HEK293 (cell line): Measurements from ENCODE around the gene TNFAIP1.

Source experiments
- CTCF ChIA-PET: fragments of 350-600 bp; formaldehyde crosslinking; extraction: SDS; loops from one replicate; lab custom pipeline; 2021; ENCODE audit warnings: antibody characterized with exemption; lab: Yijun Ruan, JAX
- POLR2A ChIA-PET: fragments of 300-600 bp; formaldehyde crosslinking; extraction: SDS; loops from one replicate; lab custom pipeline; 2020; ENCODE audit warnings: antibody characterized with exemption, inconsistent platforms; lab: Yijun Ruan, JAX
- H3K27ac ChIP-seq: fragments of 200-500 bp; sonication (Bioruptor generic); 2 replicates; pipeline ENCODE4 v1.5.1; 2014; ENCODE audit warnings: low read depth, low read length, control low read depth, inconsistent platforms; ENCODE audit errors: extremely low read depth
- H3K36me3 ChIP-seq, 2 experiments: fragments of 200-500 bp in 1 of 2; sonication (Bioruptor generic) in 1 of 2; 1 replicate in 1 of 2; 2 replicates in 1 of 2; pipeline ENCODE4 v1.5.1; 2014 to 2017; ENCODE audit warnings: inconsistent platforms in 2 of 2, low read length in 2 of 2; ENCODE audit not compliant: control insufficient read depth in 2 of 2, insufficient read depth in 1 of 2
- H3K4me1 ChIP-seq: fragments of 200-500 bp; sonication (Bioruptor generic); 2 replicates; pipeline ENCODE4 v1.5.1; 2014; ENCODE audit warnings: mild to moderate bottlenecking, low read length, inconsistent platforms; ENCODE audit not compliant: control insufficient read depth, insufficient read depth
- H3K4me3 ChIP-seq: 2 replicates; pipeline ENCODE4 v1.5.1; 2011; ENCODE audit warnings: low read depth, mild to moderate bottlenecking, control low read depth, low read length, moderate library complexity
- H3K9me3 ChIP-seq: fragments of 200-500 bp; sonication (Bioruptor generic); 2 replicates; pipeline ENCODE4 v1.5.1; 2014; ENCODE audit warnings: low read depth, low read length, inconsistent platforms; ENCODE audit not compliant: control insufficient read depth, insufficient read depth
- SCRT2 ChIP-seq: fragments of 450-650 bp; formaldehyde crosslinking; IDR thresholded peaks from 2 replicates; pipeline ENCODE4 v1.5.1; 2016; ENCODE audit warnings: missing biosample characterization, missing genetic modification characterization
- ZFP69B ChIP-seq: fragments of 450-650 bp; formaldehyde crosslinking; IDR thresholded peaks from 2 replicates; pipeline ENCODE4 v1.5.1; 2016; ENCODE audit warnings: missing biosample characterization, missing genetic modification characterization
- ZNF146 ChIP-seq: fragments of 450-650 bp; formaldehyde crosslinking; IDR thresholded peaks from 2 replicates; pipeline ENCODE4 v1.5.1; 2016; ENCODE audit warnings: missing biosample characterization, missing genetic modification characterization
- ZNF394 ChIP-seq: fragments of 450-650 bp; formaldehyde crosslinking; IDR thresholded peaks from 2 replicates; pipeline ENCODE4 v1.5.1; 2016; ENCODE audit warnings: missing biosample characterization, missing genetic modification characterization, mild to moderate bottlenecking, moderate library complexity, borderline replicate concordance
- ZNF555 ChIP-seq: fragments of 450-650 bp; formaldehyde crosslinking; conservative IDR thresholded peaks from 2 replicates; pipeline ENCODE4 v1.5.1; 2017; ENCODE audit warnings: missing biosample characterization, mild to moderate bottlenecking, missing genetic modification characterization, inconsistent platforms
- ZNF571 ChIP-seq: fragments of 450-650 bp; formaldehyde crosslinking; IDR thresholded peaks from 2 replicates; pipeline ENCODE4 v1.5.0; 2017; ENCODE audit warnings: missing biosample characterization, missing genetic modification characterization
- ZNF596 ChIP-seq: fragments of 450-650 bp; IDR thresholded peaks from 2 replicates; pipeline ENCODE4 v1.5.0; 2018; ENCODE audit warnings: missing biosample characterization, mild to moderate bottlenecking, missing genetic modification characterization, moderate library complexity
- ZNF600 ChIP-seq: fragments of 450-650 bp; formaldehyde crosslinking; IDR thresholded peaks from 2 replicates; pipeline ENCODE4 v1.5.1; 2016; ENCODE audit warnings: missing biosample characterization, missing genetic modification characterization
- ZSCAN23 ChIP-seq: fragments of 450-650 bp; formaldehyde crosslinking; IDR thresholded peaks from 2 replicates; pipeline ENCODE4 v1.5.1; 2016; ENCODE audit warnings: missing biosample characterization, missing genetic modification characterization
- TF ChIP-seq, protein P1 (sequence below): fragments of 450-650 bp; formaldehyde crosslinking; IDR thresholded peaks from 2 replicates; pipeline ENCODE4 v1.5.0; 2017; ENCODE audit warnings: missing biosample characterization, missing genetic modification characterization, borderline replicate concordance
- TF ChIP-seq, protein P2 (sequence below): fragments of 450-650 bp; formaldehyde crosslinking; IDR thresholded peaks from 2 replicates; pipeline ENCODE4 v1.5.1; 2016; ENCODE audit warnings: missing biosample characterization, missing genetic modification characterization
- TF ChIP-seq, protein P3 (sequence below): fragments of 450-650 bp; formaldehyde crosslinking; IDR thresholded peaks from 2 replicates; pipeline ENCODE4 v1.5.1; 2017; ENCODE audit warnings: missing biosample characterization, missing genetic modification characterization
- TF ChIP-seq, protein P4 (sequence below): fragments of 450-650 bp; formaldehyde crosslinking; IDR thresholded peaks from 2 replicates; pipeline ENCODE4 v1.5.1; 2016; ENCODE audit warnings: missing biosample characterization, missing genetic modification characterization

Gene TNFAIP1

GRCh38 chr17:28342313-28342712, 6.8 kb downstream of the TNFAIP1 start:
- TF ChIP-seq, protein P1, sequence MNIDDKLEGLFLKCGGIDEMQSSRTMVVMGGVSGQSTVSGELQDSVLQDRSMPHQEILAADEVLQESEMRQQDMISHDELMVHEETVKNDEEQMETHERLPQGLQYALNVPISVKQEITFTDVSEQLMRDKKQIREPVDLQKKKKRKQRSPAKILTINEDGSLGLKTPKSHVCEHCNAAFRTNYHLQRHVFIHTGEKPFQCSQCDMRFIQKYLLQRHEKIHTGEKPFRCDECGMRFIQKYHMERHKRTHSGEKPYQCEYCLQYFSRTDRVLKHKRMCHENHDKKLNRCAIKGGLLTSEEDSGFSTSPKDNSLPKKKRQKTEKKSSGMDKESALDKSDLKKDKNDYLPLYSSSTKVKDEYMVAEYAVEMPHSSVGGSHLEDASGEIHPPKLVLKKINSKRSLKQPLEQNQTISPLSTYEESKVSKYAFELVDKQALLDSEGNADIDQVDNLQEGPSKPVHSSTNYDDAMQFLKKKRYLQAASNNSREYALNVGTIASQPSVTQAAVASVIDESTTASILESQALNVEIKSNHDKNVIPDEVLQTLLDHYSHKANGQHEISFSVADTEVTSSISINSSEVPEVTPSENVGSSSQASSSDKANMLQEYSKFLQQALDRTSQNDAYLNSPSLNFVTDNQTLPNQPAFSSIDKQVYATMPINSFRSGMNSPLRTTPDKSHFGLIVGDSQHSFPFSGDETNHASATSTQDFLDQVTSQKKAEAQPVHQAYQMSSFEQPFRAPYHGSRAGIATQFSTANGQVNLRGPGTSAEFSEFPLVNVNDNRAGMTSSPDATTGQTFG (tag by site-specific recombination) = no peak
- TF ChIP-seq ZNF596 (tag by site-specific recombination) = no peak
- no peak for TF ChIP-seq ZSCAN23 (tag by site-specific recombination)
- no peak for TF ChIP-seq ZNF555 (tag by site-specific recombination)
- no peak for TF ChIP-seq ZFP69B (tag by site-specific recombination)
- TF ChIP-seq ZNF146 (tag by site-specific recombination) = no peak
- TF ChIP-seq ZNF571 (tag by site-specific recombination) = no peak
- Histone ChIP-seq H3K4me1 (no peaks in the 10 kb centered on the region), H3K4me3 (no peak overlapping the region), H3K27ac (no peak overlapping the region), H3K9me3 (no peaks in the 10 kb centered on the region), H3K36me3 (peaks cover 11 to 83% of the 10 kb centered on the region in 2 experiments)
- POLR2A ChIA-PET = interaction anchor here (1.0 kb wide), 1 partner anchor 10 kb away, joined by 3 read pairs; no protein-coding TSS in a partner anchor
- CTCF ChIA-PET = no interaction called here

- ChIA-PET CTCF (interaction anchor here (0.5 to 1.0 kb wide), 3 partner anchors 73 to 253 kb away, joined by 3 to 6 read pairs (median 3); no protein-coding TSS in a partner anchor), POLR2A (interaction anchor here (2.2 to 5.9 kb wide), 2 partner anchors 8 to 14 kb away, joined by 7 to 53 read pairs; partner anchors contain the start of genes IFT20, POLDIP2 and TNFAIP1)
- Histone ChIP-seq H3K9me3 (no peaks in the 10 kb centered on the region), H3K36me3 (peaks cover 20 to 94% of the 10 kb centered on the region in 2 experiments), H3K27ac (no peak overlapping the region), H3K4me1 (no peaks in the 10 kb centered on the region), H3K4me3 (no peak overlapping the region)
- TF ChIP-seq ZNF394 (tag by site-specific recombination) = no peak
- TF ChIP-seq, protein P2, sequence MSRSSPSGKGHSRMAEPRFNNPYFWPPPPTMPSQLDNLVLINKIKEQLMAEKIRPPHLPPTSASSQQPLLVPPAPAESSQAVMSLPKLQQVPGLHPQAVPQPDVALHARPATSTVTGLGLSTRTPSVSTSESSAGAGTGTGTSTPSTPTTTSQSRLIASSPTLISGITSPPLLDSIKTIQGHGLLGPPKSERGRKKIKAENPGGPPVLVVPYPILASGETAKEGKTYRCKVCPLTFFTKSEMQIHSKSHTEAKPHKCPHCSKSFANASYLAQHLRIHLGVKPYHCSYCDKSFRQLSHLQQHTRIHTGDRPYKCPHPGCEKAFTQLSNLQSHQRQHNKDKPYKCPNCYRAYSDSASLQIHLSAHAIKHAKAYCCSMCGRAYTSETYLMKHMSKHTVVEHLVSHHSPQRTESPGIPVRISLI (tag by site-specific recombination) = no peak
- peak; percentile 79 for TF ChIP-seq ZNF600 (tag by site-specific recombination)
- TF ChIP-seq SCRT2 (tag by site-specific recombination) = peak; percentile 81
Observed at GRCh38 chr17:28343491-28343932, 8.0 kb downstream of the TNFAIP1 start.

DNA sequence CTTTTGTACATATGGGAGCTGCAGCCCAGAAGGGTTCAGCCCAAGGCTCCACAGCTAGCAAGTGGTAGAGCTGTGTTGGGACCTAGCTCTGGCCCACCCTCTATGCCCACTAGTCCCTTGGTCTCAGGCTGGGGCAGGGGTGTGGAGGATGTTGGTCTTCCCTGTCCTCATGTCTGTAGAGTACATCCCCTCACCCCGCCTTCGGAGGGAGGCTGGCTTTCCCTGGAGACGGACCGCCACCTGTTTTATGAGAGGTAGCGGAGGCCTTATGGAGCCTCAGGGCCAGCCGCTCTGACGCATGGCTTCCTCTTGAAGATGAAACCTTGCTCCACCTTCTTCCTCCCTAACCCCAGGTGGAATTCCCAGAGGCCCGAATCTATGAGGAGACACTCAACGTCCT, 8.4 kb downstream of the TNFAIP1 start:
- CTCF ChIA-PET = interaction anchor here (0.6 to 1.0 kb wide), 2 partner anchors 73 to 115 kb away, joined by 3 to 6 read pairs; no protein-coding TSS in a partner anchor
- Histone ChIP-seq H3K4me3 (no peak overlapping the region), H3K9me3 (no peaks in the 10 kb centered on the region), H3K36me3 (peaks cover 25 to 97% of the 10 kb centered on the region in 2 experiments), H3K27ac (no peak overlapping the region), H3K4me1 (no peaks in the 10 kb centered on the region)
- TF ChIP-seq, protein P3, sequence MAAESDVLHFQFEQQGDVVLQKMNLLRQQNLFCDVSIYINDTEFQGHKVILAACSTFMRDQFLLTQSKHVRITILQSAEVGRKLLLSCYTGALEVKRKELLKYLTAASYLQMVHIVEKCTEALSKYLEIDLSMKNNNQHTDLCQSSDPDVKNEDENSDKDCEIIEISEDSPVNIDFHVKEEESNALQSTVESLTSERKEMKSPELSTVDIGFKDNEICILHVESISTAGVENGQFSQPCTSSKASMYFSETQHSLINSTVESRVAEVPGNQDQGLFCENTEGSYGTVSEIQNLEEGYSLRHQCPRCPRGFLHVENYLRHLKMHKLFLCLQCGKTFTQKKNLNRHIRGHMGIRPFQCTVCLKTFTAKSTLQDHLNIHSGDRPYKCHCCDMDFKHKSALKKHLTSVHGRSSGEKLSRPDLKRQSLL (tag by site-specific recombination) = 0 out of 2 replicates have a peak, but pooled peaks have one; percentile 41
- TF ChIP-seq, protein P4, sequence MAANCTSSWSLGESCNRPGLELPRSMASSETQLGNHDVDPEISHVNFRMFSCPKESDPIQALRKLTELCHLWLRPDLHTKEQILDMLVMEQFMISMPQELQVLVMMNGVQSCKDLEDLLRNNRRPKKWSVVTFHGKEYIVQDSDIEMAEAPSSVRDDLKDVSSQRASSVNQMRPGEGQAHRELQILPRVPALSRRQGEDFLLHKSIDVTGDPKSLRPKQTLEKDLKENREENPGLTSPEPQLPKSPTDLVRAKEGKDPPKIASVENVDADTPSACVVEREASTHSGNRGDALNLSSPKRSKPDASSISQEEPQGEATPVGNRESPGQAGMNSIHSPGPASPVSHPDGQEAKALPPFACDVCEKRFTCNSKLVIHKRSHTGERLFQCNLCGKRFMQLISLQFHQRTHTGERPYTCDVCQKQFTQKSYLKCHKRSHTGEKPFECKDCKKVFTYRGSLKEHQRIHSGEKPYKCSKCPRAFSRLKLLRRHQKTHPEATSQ = no peak
- POLR2A ChIA-PET = interaction anchor here (2.2 to 5.9 kb wide), 2 partner anchors 8 to 14 kb away, joined by 7 to 53 read pairs; partner anchors contain the start of genes IFT20, POLDIP2 and TNFAIP1
